ENCODE results near the gene RRP1B. TPM values are rescaled to one million over a fixed set of nuclear protein-coding genes. Genes with fewer than 3 reads are reported as not detected.

RRP1B gene
- total RNA-seq, 4 donors from 2014 or later, result 17.4 to 22.0 (median 20.8) TPM

DNA sequence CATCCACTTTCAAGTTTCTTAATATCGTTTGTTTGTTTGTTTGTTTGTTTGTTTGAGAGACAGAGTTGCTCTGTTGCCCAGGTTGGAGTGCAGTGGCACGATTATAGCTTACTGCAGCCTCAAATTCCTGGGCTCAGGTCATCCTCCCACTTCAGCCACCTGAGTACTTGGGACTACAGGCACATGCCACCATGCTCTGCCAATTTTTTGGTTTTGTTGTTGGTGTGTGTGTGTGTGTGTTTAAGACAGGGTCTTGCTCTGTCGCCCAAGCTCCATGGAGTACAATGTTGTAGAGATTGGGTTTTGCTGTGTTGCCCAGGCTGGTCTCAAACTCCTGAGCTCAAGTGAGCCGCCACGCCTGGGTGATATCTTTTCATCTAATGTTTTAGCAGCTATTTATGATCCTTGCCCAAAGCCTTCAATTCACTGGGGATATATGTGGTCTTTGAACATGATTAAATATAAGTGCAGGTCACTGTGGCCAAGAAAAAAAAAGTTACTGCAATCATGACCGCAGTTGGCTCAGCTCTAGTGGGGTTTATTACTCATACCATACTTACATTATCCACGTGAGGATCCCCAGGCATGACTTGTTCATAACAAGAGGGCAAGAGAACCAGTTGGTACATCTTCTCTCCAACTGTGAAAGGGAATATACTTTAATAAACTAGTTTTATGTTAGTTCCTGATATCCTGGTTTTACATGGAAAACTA, 8.0 kb downstream of the RRP1B start:
- H3K27ac ChIP-seq (replicated peaks in 1 of 4), result no peak overlapping the region
- peaks cover 13 to 53% (median 44%) of the 10 kb centered on the region in 4 donors for H3K36me3 ChIP-seq
- intact Hi-C loops (cut with DNase I), result no loop called here
- 93% methylated on average over 7 of the region's 7 CpGs for WGBS
- TF ChIP-seq CTCF (IDR thresholded peaks at IDR 0.05), result no peak
- TF ChIP-seq POLR2AphosphoS5 (IDR thresholded peaks at IDR 0.05), result no peak
- TF ChIP-seq EP300 (IDR thresholded peaks at IDR 0.05), result no peak
- TF ChIP-seq POLR2A (IDR thresholded peaks at IDR 0.05; ENCODE audit: low read depth), result no peak
- H3K9me3 ChIP-seq, result no peaks in the 10 kb centered on the region
- no peaks in the 10 kb centered on the region for H3K27me3 ChIP-seq
- H3K4me1 ChIP-seq, result peaks cover 0 to under 1% (median 0%) of the 10 kb centered on the region in 4 donors
- no peak for DNase-seq (ENCODE audit: extremely low spot score)
- no peak overlapping the region for H3K4me3 ChIP-seq

- no peaks in the 10 kb centered on the region for H3K27me3 ChIP-seq
- no peak for TF ChIP-seq POLR2A (IDR thresholded peaks at IDR 0.05; ENCODE audit: low read depth)
- no peak for TF ChIP-seq POLR2AphosphoS5 (IDR thresholded peaks at IDR 0.05)
- TF ChIP-seq CTCF (IDR thresholded peaks at IDR 0.05), result no peak
- no peak for TF ChIP-seq EP300 (IDR thresholded peaks at IDR 0.05)
- H3K36me3 ChIP-seq, result peaks cover 16 to 53% (median 46%) of the 10 kb centered on the region in 4 donors
- no peak for DNase-seq (ENCODE audit: extremely low spot score)
- intact Hi-C loops (cut with DNase I), result no loop called here
- H3K27ac ChIP-seq (replicated peaks in 1 of 4), result no peak overlapping the region
- WGBS, result 91% methylated on average over 20 of the region's 20 CpGs
- no peaks in the 10 kb centered on the region for H3K4me1 ChIP-seq
- H3K9me3 ChIP-seq, result no peaks in the 10 kb centered on the region
- no peak overlapping the region for H3K4me3 ChIP-seq
These were observed 10.7 kb downstream of the RRP1B start for GRCh38 chr21:43669828-43670605.

DNA sequence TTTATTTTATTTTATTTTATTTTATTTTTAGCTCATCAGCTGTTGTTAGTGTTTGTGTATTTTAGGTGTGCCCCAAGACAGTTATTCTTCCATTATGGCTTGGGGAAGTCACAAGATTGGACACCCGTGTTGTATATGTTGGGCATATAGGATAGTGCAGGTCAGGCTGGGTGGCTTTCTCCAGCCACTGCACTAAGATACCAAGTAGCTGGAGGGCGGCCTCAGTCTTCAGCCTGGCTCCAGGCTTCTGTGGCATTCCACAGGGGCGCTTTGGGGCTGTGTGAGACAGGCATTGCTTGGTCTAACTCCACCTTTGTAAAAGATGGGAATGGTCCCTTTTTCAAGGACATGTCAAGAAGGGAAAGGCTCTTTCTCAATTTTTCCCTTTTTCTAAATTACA, 16.5 kb downstream of the RRP1B start:
- Histone ChIP-seq H3K4me3 (no peak overlapping the region), H3K27ac (replicated peaks in 1 of 4) (no peak overlapping the region), H3K36me3 (peaks cover 46 to 91% (median 81%) of the 10 kb centered on the region in 4 donors), H3K9me3 (no peaks in the 10 kb centered on the region), H3K4me1 (no peaks in the 10 kb centered on the region), H3K27me3 (no peaks in the 10 kb centered on the region)
- no peak for DNase-seq (ENCODE audit: extremely low spot score)
- no peak for TF ChIP-seq POLR2A (IDR thresholded peaks at IDR 0.05; ENCODE audit: low read depth)
- TF ChIP-seq CTCF (IDR thresholded peaks at IDR 0.05), result no peak
- no peak for TF ChIP-seq EP300 (IDR thresholded peaks at IDR 0.05)
- intact Hi-C loops (cut with DNase I), result no loop called here
- WGBS, result 87% methylated on average over 3 of the region's 3 CpGs

GRCh38 chr21:43676391-43676790, 17.0 kb downstream of the RRP1B start:
- no peak for DNase-seq (ENCODE audit: extremely low spot score)
- WGBS, result 94% methylated on average over 14 of the region's 15 CpGs
- Histone ChIP-seq H3K27ac (replicated peaks in 1 of 4) (no peak overlapping the region), H3K36me3 (peaks cover 41 to 91% (median 81%) of the 10 kb centered on the region in 4 donors), H3K4me1 (no peaks in the 10 kb centered on the region), H3K4me3 (no peak overlapping the region), H3K27me3 (no peaks in the 10 kb centered on the region), H3K9me3 (no peaks in the 10 kb centered on the region)
- intact Hi-C loops (cut with DNase I), result no loop called here
- TF ChIP-seq EP300 (IDR thresholded peaks at IDR 0.05) (no peak), CTCF (IDR thresholded peaks at IDR 0.05) (no peak), POLR2AphosphoS5 (IDR thresholded peaks at IDR 0.05) (no peak), POLR2A (IDR thresholded peaks at IDR 0.05; ENCODE audit: low read depth) (no peak)
